Endodermal cell (in vitro differentiated cells): ENCODE measurements around the gene GABRE. TPM values are rescaled to one million over a fixed set of nuclear protein-coding genes. Genes with fewer than 3 reads are reported as not detected.

Experiments
- DNase-seq: peaks from one replicate; pipeline ENCODE4 v3.0.0-alpha.2; 2017
- H3K27ac ChIP-seq: 2 replicates; pipeline ENCODE4 v1.5.1; 2013; ENCODE audit warnings: mild to moderate bottlenecking, low read depth, low read length, moderate library complexity
- H3K27me3 ChIP-seq: 2 replicates; pipeline ENCODE4 v1.6.1; 2013; ENCODE audit warnings: mild to moderate bottlenecking, low read length, moderate library complexity; ENCODE audit not compliant: insufficient read depth, control insufficient read depth, poor library complexity, severe bottlenecking
- H3K36me3 ChIP-seq: 2 replicates; pipeline ENCODE4 v1.7.0; 2013; ENCODE audit warnings: mild to moderate bottlenecking, low read length, moderate library complexity; ENCODE audit not compliant: control insufficient read depth, insufficient read depth
- H3K4me1 ChIP-seq: one replicate; pipeline ENCODE4 v1.7.0; 2013; ENCODE audit warnings: low read length; ENCODE audit not compliant: control insufficient read depth, insufficient read depth
- H3K4me3 ChIP-seq: 2 replicates; pipeline ENCODE4 v1.5.1; 2013; ENCODE audit warnings: mild to moderate bottlenecking, low read length, moderate library complexity
- H3K9ac ChIP-seq: 2 replicates; pipeline ENCODE4 v1.6.1; 2013; ENCODE audit warnings: mild to moderate bottlenecking, low read length, moderate library complexity; ENCODE audit not compliant: poor library complexity, severe bottlenecking; ENCODE audit errors: extremely low read depth
- H3K9me3 ChIP-seq: 2 replicates; pipeline ENCODE4 v1.6.1; 2013; ENCODE audit warnings: mild to moderate bottlenecking, low read length, moderate library complexity; ENCODE audit not compliant: control insufficient read depth
- H3K27ac Mint-ChIP-seq: 2 replicates; pipeline ENCODE4 v1.8.0; 2020; ENCODE audit warnings: mixed read lengths
- H3K27me3 Mint-ChIP-seq: 2 replicates; pipeline ENCODE4 v1.8.0; 2021; ENCODE audit warnings: mild to moderate bottlenecking, mixed read lengths; ENCODE audit not compliant: insufficient read depth
- H3K36me3 Mint-ChIP-seq: 2 replicates; pipeline ENCODE4 v1.8.0; 2020; ENCODE audit warnings: low read depth, mixed read lengths
- H3K4me1 Mint-ChIP-seq: 2 replicates; pipeline ENCODE4 v1.8.0; 2020; ENCODE audit warnings: mixed read lengths
- H3K4me3 Mint-ChIP-seq: 2 replicates; pipeline ENCODE4 v1.8.0; 2020; ENCODE audit warnings: mild to moderate bottlenecking, moderate library complexity, mixed read lengths
- H3K9me3 Mint-ChIP-seq: 2 replicates; pipeline ENCODE4 v1.8.0; 2020; ENCODE audit warnings: mild to moderate bottlenecking, mixed read lengths
- CTCF ChIP-seq: fragments of 200-600 bp; sonication (generic); conservative IDR thresholded peaks from 2 replicates; pipeline ENCODE4 v1.5.0; 2021; ENCODE audit warnings: antibody characterized with exemption, mild to moderate bottlenecking
- WGBS, 2 experiments: methylation state at CpG; one replicate each; pipeline versions ENCODE4 v1.1.5 to v1.1.7; 2013; ENCODE audit warnings: missing lambda C conversion rate in 2 of 2, mixed read lengths in 1 of 2; ENCODE audit not compliant: insufficient coverage in 1 of 2, insufficient read length in 1 of 2; 5-methylcytosine and 5-hydroxymethylcytosine counted together
- total RNA-seq, 2 donors: library from RNA; stranded (reverse); fragmentation: NEBNext Ultra II Directional in 1 of 2; extraction: Animal tissue kit (Norgen Biotek cat#: 25700) in 1 of 2; gene quantifications; 2 replicates in 1 of 2; 3 replicates in 1 of 2; pipeline ENCODE4 v1.2.1, GENCODE V29; 2021

Gene GABRE
- total RNA-seq, 2 donors from 2014 or later: 6.6 to 13.3 TPM

- no peak overlapping the region for H3K4me3 Mint-ChIP-seq
- Histone ChIP-seq H3K4me1 (no peaks in the 10 kb centered on the region), H3K27me3 (peaks cover 20% of the 10 kb centered on the region), H3K4me3 (no peak overlapping the region), H3K9ac (no peak overlapping the region), H3K27ac (no peak overlapping the region), H3K36me3 (no peaks in the 10 kb centered on the region), H3K9me3 (no peaks in the 10 kb centered on the region)
- peaks cover 2% of the 10 kb centered on the region for H3K4me1 Mint-ChIP-seq
- no peak for DNase-seq
- peaks cover 9% of the 10 kb centered on the region for H3K36me3 Mint-ChIP-seq
- peaks cover 66% of the 10 kb centered on the region for H3K9me3 Mint-ChIP-seq
- H3K27ac Mint-ChIP-seq: no peak overlapping the region
- H3K27me3 Mint-ChIP-seq: peaks cover 20% of the 10 kb centered on the region
- 95% methylated on average over 6 of the region's 6 CpGs; no CpG with 5 or more reads in 1 of the 2 experiments for WGBS, 2 experiments
- no peak for TF ChIP-seq CTCF
Measured at GRCh38 chrX:151970661-151971060, 3.8 kb downstream of the GABRE start.

- WGBS, 2 experiments: 97% methylated on average over 7 of the region's 7 CpGs; no CpG with 5 or more reads in 1 of the 2 experiments
- H3K4me1 ChIP-seq: no peaks in the 10 kb centered on the region
- peaks cover 14% of the 10 kb centered on the region for H3K27me3 ChIP-seq
- H3K4me3 ChIP-seq: no peak overlapping the region
- Mint-ChIP-seq H3K36me3 (peaks cover 9% of the 10 kb centered on the region), H3K9me3 (peaks cover 65% of the 10 kb centered on the region), H3K4me3 (no peak overlapping the region), H3K27ac (no peak overlapping the region), H3K4me1 (peaks cover 2% of the 10 kb centered on the region), H3K27me3 (peaks cover 13% of the 10 kb centered on the region)
- TF ChIP-seq CTCF: no peak
- no peaks in the 10 kb centered on the region for H3K36me3 ChIP-seq
- no peak for DNase-seq
- no peak overlapping the region for H3K9ac ChIP-seq
- H3K27ac ChIP-seq: no peak overlapping the region
- H3K9me3 ChIP-seq: no peaks in the 10 kb centered on the region
Measured at GRCh38 chrX:151970027-151970426, 4.4 kb downstream of the GABRE start.

GRCh38 chrX:151966236-151966635 lies 8.2 kb downstream of the GABRE start:
- DNase-seq: no peak
- Mint-ChIP-seq H3K9me3 (peaks cover 77% of the 10 kb centered on the region), H3K4me3 (no peak overlapping the region), H3K27me3 (no peaks in the 10 kb centered on the region), H3K4me1 (no peaks in the 10 kb centered on the region), H3K27ac (no peak overlapping the region), H3K36me3 (peaks cover 12% of the 10 kb centered on the region)
- WGBS, 2 experiments: 85 to 96% methylated on average over 4 to 6 of the region's 6 CpGs
- H3K27ac ChIP-seq: no peak overlapping the region
- no peaks in the 10 kb centered on the region for H3K4me1 ChIP-seq
- no peaks in the 10 kb centered on the region for H3K36me3 ChIP-seq
- no peaks in the 10 kb centered on the region for H3K27me3 ChIP-seq
- no peak for TF ChIP-seq CTCF
- H3K9ac ChIP-seq: no peak overlapping the region
- H3K4me3 ChIP-seq: no peak overlapping the region
- H3K9me3 ChIP-seq: no peaks in the 10 kb centered on the region
